ENCODE results near the gene INTS11. TPM values are rescaled to one million over a fixed set of nuclear protein-coding genes. Genes with fewer than 3 reads are reported as not detected.

Gene INTS11
- total RNA-seq, 4 donors from 2014 or later: 61.5 to 82.0 (median 63.6) TPM

DNA sequence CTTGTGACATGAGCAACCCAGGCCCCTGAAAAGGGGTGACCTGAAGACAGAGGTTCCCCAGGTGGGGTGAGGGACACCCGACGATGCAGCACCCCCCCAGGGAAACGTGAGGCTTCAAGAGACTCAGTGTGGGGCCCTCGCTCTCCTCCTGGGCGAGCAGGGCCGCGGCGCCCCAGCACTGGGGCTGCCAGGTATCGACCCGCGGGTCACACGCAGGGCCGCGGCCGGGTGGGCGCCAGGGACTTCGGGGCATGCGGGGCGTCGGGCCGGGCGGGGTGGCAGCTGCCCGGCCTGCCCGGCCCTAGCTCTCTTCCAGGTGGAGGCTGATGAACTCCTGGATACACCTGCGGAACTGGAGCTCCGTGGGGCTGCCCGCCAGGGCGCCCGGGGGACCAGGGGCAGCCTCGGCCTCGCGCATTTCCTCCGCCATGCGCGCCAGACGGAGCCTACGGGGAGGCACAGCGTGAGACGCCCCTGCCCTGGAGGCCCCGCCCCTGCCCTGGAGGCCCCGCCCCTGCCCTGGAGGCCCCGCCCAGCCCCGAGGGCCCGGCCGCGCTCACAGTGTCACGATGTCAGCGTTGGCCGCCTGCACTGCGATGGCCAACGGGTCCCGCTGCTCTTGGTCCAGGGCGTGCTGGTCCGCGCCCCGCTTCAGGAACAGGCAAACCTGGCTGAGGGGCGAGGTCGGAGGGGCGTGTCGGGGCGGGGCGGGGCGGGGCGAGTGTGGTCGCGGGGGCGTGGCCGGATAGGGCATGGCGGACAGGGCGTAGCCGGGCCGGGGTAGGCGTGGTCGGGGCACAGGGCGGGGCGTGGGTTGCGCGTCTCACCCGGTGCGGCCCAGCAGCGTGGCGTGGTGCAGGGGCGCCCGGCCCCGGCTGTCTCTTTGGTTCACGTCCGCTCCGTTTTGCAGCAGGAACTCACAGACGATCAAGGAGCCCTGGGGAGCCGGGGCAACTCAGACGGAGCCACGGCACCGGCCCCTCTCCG is 30.9 kb downstream of the INTS11 start:
- TF ChIP-seq, protein P1, sequence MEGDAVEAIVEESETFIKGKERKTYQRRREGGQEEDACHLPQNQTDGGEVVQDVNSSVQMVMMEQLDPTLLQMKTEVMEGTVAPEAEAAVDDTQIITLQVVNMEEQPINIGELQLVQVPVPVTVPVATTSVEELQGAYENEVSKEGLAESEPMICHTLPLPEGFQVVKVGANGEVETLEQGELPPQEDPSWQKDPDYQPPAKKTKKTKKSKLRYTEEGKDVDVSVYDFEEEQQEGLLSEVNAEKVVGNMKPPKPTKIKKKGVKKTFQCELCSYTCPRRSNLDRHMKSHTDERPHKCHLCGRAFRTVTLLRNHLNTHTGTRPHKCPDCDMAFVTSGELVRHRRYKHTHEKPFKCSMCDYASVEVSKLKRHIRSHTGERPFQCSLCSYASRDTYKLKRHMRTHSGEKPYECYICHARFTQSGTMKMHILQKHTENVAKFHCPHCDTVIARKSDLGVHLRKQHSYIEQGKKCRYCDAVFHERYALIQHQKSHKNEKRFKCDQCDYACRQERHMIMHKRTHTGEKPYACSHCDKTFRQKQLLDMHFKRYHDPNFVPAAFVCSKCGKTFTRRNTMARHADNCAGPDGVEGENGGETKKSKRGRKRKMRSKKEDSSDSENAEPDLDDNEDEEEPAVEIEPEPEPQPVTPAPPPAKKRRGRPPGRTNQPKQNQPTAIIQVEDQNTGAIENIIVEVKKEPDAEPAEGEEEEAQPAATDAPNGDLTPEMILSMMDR (IDR thresholded peaks at IDR 0.05): no peak
- TF ChIP-seq POLR2A (IDR thresholded peaks at IDR 0.05): no peak
- H3K27ac ChIP-seq: no peak overlapping the region

GRCh38 chr1:1292851-1293250 is 31.6 kb downstream of the INTS11 start:
- intact Hi-C loops (cut with DNase I): loop anchor here (5.0 to 10.0 kb wide), 2 partner anchors 171 to 258 kb away; no protein-coding TSS in a partner anchor
- H3K27me3 ChIP-seq: peaks cover 0 to 8% (median 0%) of the 10 kb centered on the region in 4 donors
- no peak for TF ChIP-seq POLR2A (IDR thresholded peaks at IDR 0.05)
- TF ChIP-seq, protein P1 (IDR thresholded peaks at IDR 0.05): no peak
- peaks cover 9 to 23% (median 11%) of the 10 kb centered on the region in 3 donors for H3K4me1 ChIP-seq
- no peak overlapping the region for H3K27ac ChIP-seq
- DNase-seq: no peak
- H3K4me3 ChIP-seq: no peak overlapping the region
- H3K9me3 ChIP-seq: no peaks in the 10 kb centered on the region
- 93 to 95% methylated on average over 6 to 9 of the region's 18 CpGs for WGBS, 2 donors
- H3K36me3 ChIP-seq: peaks cover 3 to 52% (median 17%) of the 10 kb centered on the region in 3 donors

More for the DNA sequence above, 30.9 kb downstream of the INTS11 start:
- no peak for DNase-seq
- Histone ChIP-seq H3K4me1 (peaks cover 9 to 23% (median 11%) of the 10 kb centered on the region in 3 donors), H3K36me3 (peaks cover 3 to 59% (median 20%) of the 10 kb centered on the region in 3 donors), H3K4me3 (no peak overlapping the region), H3K9me3 (no peaks in the 10 kb centered on the region), H3K27me3 (peaks cover 0 to 5% (median 0%) of the 10 kb centered on the region in 4 donors)
- WGBS, 2 donors: 77 to 92% methylated on average over 3 to 21 of the region's 94 CpGs
- intact Hi-C loops (cut with DNase I): loop anchor here (5.0 to 10.0 kb wide), 2 partner anchors 171 to 259 kb away; no protein-coding TSS in a partner anchor

- Histone ChIP-seq H3K4me3 (no peak overlapping the region), H3K4me1 (peaks cover 9 to 23% (median 11%) of the 10 kb centered on the region in 3 donors), H3K27ac (no peak overlapping the region), H3K36me3 (peaks cover 3 to 48% (median 13%) of the 10 kb centered on the region in 3 donors), H3K9me3 (no peaks in the 10 kb centered on the region), H3K27me3 (peaks cover 0 to 12% (median 0%) of the 10 kb centered on the region in 4 donors)
- TF ChIP-seq, protein P1 (IDR thresholded peaks at IDR 0.05): no peak
- no peak for TF ChIP-seq POLR2A (IDR thresholded peaks at IDR 0.05)
- DNase-seq: no peak
- WGBS, 2 donors: 83 to 84% methylated on average over 5 to 7 of the region's 9 CpGs
- intact Hi-C loops (cut with DNase I): loop anchor here (5.0 to 10.0 kb wide), 2 partner anchors 170 to 258 kb away; no protein-coding TSS in a partner anchor
Measured at GRCh38 chr1:1292442-1292779, 32.0 kb downstream of the INTS11 start.

GRCh38 chr1:1291548-1292441 is 32.7 kb downstream of the INTS11 start:
- Histone ChIP-seq H3K36me3 (peaks cover 3 to 45% (median 13%) of the 10 kb centered on the region in 3 donors), H3K4me3 (no peak overlapping the region), H3K4me1 (peaks cover 9 to 23% (median 11%) of the 10 kb centered on the region in 3 donors), H3K27ac (no peak overlapping the region), H3K9me3 (no peaks in the 10 kb centered on the region), H3K27me3 (peaks cover 0 to 18% (median 0%) of the 10 kb centered on the region in 4 donors)
- TF ChIP-seq, protein P1 (IDR thresholded peaks at IDR 0.05): peak; percentile 60 to 90 (median 84)
- no peak for TF ChIP-seq POLR2A (IDR thresholded peaks at IDR 0.05)
- 26% methylated on average over 13 of the region's 45 CpGs; no CpG with 5 or more reads in 1 of the 2 donors for WGBS, 2 donors
- intact Hi-C loops (cut with DNase I): loop anchor here (5.0 to 10.0 kb wide), 2 partner anchors 169 to 257 kb away; no protein-coding TSS in a partner anchor
- DNase-seq: no peak
